ENCODE measurements around the gene LILRB2.
"Not testable (repeated sequence)": the region's sequence is repeated elsewhere in the genome, so short reads cannot be mapped to it uniquely, and the experiment has no call there.

LILRB2 gene

DNA sequence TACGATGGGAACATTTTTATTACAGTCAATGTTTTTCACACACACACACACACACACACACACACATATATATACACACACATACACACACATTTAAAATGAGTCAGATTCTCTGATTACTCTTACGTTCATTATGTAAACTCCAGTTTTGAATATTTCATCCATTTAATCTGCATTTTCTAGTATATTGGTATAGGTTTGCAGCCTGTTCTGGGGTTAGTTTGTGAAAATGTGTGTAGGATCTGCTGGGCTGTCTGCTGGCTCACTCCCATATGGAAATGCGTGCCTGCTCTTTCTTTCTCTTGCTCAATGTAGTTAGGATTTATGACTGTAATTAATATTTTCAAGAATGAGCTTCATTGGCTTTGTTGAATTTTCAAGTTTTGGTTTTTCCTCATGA, 7.1 kb downstream of the LILRB2 start:
- no peak for DNase-seq (ENCODE audit: low read depth in 2 of 2)

DNA sequence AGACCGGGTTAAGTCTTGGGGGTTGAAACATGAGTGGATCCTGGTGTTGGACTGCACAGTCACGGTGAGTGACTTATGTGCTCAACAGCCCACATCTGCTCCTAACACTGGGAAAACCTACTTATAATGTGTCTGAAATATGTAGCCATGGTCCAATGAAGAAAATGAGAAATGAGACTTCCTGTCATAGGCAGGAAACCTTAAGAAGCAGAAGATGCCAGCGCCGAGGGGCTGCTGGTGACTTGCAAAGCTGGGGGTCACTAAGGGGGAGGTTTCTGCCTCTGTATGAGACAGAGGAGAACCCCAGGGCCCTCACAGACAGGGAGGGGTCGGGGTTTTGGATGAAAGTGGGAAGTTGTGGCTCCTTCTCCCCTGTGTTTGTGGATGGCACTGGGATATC, 8.7 kb downstream of the LILRB2 start:
- DNase-seq (ENCODE audit: low read depth in 2 of 2) = not testable (repeated sequence)

DNA sequence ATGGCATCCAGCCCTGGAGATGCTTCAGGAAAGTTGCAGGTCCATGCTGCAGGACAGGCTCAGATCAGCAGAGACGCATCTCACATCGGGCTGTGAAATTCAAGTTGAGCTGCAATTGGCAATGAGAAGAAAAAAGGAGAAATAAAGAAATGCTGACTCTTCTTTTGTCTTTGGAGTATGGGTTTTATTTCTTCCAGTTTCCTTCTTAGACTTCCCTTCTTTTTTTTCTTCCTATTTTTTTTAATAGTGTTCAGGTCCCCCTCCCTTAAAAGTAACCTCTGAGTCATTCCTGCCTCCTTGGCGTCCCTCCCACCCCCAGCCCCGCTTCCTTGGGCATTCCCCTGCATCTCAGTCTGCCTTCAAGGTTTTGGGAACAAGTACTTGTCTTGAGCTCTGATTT, 9.3 kb downstream of the LILRB2 start:
- DNase-seq (ENCODE audit: low read depth in 2 of 2) = not testable (repeated sequence)

DNA sequence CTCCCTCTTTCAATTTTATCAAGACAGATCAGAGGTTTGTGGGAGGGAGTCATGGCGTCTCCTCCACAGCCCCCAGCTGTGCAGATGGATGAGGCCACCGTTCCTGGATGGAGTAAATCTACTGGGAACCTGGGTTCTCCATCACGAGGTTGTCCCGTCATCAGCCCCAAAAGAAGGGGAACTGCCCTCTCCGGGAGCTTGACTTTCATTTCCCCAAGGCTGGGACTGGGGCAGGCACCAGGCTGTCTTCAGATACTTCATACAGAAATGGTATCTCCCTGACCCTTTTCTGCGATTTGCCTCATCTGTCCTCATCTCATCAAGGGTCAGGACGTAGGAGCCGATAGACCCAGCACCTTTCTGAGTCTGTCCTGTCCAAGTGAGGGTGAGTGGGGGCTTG, 9.8 kb downstream of the LILRB2 start:
- no peak for DNase-seq (ENCODE audit: low read depth in 2 of 2)

DNA sequence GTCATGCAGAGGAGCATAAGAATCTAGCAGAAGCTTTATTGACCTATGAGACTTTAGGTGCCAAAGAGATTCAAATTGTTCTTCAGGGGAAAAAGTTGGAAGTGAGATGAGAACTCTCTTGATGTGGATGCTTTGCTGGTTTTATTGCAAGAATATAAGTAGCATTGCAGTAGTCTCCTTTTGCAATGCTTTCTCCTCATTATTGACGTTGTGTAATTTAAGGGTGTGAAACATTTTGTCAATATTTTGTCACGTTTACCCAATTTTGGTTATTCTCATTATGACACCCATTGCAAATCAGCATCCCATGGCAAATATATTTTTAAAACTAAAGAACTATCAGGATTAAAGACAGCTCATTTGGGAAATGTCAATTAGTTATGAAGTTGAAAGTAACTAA, 12.0 kb downstream of the LILRB2 start:
- no peak for DNase-seq (ENCODE audit: low read depth in 2 of 2)

DNA sequence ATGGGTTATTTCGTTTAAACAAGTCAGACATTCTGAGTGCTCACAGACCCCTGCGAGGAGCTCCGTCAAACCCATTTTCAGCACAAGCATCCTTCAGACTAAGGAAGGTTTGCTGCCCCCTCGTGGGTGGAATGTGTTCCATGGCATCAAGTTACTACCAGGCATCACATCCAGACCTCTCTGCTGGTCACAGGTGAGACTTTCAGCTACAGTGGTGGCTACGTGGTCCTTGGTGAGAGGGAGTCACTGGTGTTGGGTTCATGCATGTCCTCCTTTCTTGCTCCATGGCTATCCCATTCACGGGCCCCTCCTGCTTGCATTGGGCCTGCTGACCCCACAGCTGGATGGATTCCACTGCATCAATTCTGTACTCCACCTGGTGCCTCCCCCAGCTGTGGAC, 14.8 kb downstream of the LILRB2 start:
- peak; percentile 47 to 61 for DNase-seq (ENCODE audit: low read depth in 2 of 2)

DNA sequence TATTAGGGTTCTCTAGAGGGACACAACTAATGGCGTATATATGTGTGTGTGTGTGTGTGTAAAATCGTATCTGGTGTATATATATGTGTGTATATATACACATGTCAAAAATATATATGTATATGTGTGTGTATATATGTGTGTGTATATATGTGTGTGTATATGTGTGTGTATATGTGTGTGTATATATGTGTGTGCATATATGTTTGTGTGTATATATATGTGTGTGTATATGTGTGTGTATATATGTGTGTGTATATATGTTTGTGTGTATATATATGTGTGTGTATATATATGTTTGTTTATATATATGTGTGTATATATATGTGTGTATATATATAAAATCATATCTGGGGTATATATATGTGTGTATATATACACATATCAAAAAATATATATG, 18.4 kb downstream of the LILRB2 start:
- no peak for DNase-seq (ENCODE audit: low read depth in 2 of 2)

DNA sequence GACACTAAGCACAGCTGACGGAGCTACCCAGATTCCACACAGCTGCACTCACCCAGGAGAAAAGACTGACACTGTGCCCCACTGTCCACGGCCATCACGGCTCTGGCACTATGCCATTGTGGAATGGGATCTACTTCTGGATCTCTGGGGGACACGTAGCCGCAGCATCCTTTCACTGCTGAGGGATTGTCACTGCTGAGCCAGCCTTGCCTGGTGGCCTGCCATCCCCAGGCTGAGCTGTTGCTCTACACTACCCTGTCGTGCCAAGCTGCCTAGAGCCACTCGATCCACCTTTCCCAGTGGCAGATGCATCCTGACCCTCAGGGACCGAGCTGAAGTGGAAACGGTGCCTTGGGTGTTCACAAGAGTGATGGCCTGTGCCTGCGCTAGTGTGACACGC, 18.8 kb downstream of the LILRB2 start:
- DNase-seq (ENCODE audit: low read depth in 2 of 2) = no peak

DNA sequence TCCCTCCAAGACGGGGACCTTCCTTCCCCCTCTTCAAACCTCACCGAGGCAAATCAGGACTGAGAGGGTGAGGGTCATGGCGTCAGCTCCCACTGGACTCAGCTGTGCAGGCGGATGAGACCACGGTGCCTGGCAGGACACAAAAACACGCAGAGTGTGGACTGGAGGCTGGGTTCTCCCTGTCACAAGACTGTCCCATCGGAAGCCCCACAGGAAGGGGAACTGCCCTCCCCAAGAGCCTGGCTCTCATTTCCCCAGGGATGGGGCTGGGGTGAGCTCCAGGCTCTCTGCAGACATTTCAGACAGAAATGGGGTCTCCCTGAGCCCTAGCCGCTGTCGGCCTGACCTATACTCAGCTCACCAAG, 23.8 kb downstream of the LILRB2 start, which contains the start of gene LILRB5:
LILRB5 (minus strand) TSS at position 158 of the 365 bp plus-strand sequence; CDS start at position 78, 80 bp downstream.
- no peak for DNase-seq (ENCODE audit: low read depth in 2 of 2)

DNA sequence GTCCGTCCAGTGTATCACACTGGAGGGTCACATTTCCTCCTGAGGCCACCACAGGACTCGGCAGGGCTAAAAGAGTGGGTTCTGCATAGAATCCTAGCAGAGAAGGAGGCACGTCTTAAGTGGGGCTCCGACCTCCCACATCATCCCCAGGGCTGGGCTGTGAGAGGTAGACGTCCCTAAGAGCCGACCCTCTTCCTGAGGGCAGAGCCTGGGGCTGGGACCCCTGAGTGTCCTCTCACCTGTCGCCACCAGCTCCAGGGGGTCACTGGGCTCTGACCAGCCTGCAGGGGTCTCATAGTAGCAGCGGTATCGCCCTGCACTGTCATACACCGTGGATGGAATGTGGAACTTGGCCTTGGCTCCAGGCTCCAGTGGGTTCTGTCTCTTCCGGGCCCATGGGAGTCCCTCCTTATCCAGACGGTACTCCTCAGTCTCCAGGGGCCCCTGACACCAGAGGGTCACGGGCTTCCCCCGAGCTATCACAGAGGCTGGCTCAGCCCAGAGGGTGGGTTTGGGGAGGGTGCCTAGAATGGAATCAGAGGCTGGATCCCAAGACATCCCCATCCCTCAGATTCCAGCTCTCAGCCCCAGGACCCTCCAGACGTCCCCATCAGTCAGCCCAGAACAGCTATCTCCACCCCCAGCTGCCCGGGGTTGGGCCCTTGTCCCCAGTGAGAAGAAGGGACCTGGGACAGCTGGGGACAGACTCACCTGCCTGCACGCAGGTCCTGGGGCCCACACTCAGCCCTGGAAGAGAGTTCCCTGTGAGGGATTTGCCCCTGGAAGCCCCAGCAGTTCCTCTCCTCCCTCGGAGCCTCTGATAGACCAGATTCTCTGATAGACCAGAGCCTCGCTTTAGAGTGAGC, 24.4 kb downstream of the LILRB2 start:
- DNase-seq (ENCODE audit: low read depth in 2 of 2) = no peak

DNA sequence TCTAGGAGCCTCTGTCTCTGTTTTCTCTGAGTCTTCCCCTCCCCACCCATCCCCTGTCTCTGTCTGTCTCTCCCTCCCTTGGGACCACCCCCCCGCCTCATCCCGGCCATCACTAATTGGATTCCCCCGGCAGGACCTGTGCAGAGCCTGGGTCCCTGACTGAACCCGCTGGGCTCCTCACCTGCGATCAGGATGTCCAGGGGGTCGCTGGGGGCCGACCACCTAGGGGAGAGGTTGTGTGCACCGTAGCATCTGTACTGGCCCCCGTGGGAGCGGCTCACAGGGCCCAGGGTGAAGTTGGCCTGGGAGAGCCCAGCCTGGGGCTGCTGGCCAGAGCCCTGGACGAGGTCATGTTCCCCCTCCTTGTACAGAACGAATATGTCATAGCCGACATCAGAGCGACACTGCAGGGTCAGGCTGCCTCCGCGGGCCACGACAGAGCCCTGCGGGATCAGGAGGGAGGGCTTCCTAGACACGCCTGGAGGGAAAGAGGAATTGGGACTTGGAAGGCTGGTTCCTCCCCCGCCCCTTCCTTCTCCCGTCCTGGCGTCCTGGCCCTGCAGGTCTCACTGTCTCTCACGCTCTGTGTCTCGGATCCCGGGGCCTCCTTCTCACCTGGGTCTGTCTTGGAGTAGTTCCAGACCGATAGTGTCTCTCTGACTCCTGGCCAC, 25.7 kb downstream of the LILRB2 start:
- DNase-seq (ENCODE audit: low read depth in 2 of 2) = no peak

DNA sequence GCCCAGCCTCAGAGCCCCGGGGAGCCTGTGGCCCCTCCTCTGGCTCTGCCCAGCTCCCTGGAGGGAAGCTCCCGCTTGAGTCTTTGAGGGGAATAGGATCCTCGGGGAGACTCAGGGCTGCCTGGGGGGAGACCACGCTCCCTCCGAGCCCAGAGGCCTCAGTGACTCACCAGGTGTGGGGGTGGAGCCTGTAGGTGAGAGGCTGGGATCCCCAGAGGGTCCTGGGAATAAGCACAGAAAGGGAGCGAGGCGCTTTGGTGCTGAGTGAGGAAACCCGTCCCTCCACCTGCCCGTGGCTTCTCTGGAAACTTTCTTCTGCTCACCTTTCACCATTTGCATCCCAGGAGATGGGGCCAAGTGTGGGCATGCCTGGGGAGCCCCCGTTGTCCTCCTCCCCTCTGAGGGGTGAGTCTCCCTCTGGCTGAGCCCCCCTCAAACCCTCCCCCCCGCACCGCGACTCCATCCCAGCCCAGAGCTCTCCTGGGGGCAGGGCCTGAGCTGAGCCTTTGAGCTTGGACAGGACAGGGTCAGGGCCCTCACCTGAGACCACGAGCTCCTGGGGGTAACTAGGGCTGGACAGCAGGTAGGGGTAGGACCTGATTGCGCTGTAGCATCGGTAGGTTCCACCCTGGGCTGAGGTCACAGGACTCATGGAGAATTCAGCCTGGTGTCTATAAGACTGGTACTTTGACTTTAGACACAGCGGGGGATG, 26.6 kb downstream of the LILRB2 start:
- no peak for DNase-seq (ENCODE audit: low read depth in 2 of 2)

DNA sequence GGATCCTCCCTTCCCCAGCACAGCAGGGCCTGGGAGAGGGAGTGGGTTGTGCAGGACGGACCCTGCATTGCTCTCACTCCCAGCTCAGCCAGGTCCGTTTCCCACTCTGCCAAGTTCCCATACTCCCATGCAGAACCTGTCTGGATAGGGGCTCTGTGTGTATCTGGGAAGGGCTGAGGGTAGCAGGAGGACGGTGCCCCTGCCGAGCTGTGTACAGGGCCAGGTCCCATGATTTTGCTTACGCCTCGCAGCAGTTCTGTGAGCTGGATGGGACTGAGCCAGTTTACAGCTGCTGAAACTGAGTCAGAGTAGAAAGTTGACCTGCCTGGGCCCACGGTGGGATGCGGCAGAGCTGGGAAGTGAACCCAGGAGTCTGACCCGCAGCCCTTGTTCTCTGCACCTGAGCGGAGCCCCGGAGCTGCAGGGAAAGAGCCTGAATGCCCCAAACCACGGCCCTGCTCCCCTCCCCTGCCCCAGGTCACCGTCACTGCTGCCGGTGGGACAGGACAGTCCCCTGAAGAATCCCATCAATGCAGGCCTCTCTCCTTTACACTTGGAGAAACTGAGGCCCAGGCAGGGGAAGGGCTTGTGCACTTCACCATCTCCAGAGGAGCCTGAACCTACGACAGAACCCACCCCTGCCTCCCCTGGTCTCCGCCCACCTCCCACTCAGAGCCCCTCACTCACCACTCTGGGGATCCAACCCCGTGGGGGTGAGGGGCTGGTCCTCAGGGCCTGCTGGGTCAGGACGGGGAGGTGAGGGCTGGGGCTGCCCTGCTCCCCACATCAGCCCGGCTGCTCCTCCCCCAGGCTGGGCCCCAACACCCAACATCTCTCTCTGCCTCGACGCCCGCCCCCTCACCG, 27.3 kb downstream of the LILRB2 start:
- DNase-seq (ENCODE audit: low read depth in 2 of 2) = no peak

DNA sequence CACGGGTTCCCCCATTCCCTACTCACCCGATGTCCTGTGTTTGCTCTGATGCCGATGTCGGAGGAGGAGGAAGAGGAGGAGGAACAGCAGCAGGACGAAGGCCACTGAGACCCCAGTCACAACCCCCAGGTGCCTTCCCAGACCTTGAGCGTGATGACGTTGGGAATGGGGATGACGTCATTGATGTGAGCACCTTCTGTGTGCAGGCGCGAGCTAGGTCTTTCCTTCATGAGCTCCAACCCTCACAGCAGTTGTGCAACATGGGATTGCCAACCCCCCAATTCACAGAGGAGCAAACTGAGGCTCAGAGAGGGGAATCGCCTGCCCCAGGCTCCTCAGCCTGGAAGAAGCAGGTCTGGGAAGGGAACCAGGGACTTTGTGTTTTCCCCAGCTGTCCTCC, 28.1 kb downstream of the LILRB2 start:
- no peak for DNase-seq (ENCODE audit: low read depth in 2 of 2)

DNA sequence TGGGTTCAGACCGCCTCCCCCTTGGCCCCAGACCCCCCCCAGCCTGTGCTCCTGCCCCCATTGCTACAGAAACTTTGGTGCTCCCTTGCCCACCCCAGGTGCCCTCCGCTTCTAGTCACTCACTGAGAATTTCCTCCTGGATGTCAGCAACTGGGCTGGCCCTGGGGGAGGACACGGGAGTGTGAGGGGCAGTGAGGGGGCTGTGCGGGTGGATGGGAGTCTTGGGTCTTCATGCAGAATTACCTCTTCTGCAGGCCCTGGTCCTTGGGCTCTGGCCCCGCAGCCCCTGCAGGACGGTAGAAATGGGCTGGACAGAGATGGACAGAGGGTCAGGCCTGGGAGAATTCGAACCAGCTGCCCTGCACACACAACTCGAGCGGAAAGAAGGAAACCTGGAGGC, 28.7 kb downstream of the LILRB2 start:
- DNase-seq (ENCODE audit: low read depth in 2 of 2) = no peak

DNA sequence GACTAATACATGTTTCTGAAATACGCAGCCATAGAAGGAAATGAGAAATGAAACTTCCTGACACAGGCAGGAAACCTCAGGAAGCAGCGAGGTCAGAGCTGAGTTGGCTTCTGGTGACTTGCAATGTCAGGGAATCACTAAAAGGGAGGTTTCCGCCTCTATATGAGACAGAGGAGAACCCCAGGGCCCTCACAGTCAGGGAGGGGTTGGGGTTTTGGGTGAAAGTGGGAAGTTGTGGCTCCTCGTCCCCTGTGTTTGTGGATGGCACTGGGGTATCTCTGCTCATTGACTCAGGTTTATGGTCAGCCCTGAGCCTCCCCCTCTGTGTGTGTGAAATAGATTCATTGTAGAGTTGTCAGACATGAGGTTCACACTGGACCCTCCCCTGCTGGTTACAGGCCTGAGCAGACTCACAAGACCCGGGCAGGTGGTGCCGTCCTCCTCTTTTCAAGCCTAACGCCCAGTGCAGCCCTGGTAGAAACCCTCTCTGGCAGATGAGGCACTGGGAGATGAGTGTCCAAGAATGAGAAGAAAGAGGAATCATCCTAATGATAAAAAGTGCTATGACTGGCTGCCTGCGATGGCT, 32.8 kb downstream of the LILRB2 start:
- no peak for DNase-seq (ENCODE audit: low read depth in 2 of 2)

DNA sequence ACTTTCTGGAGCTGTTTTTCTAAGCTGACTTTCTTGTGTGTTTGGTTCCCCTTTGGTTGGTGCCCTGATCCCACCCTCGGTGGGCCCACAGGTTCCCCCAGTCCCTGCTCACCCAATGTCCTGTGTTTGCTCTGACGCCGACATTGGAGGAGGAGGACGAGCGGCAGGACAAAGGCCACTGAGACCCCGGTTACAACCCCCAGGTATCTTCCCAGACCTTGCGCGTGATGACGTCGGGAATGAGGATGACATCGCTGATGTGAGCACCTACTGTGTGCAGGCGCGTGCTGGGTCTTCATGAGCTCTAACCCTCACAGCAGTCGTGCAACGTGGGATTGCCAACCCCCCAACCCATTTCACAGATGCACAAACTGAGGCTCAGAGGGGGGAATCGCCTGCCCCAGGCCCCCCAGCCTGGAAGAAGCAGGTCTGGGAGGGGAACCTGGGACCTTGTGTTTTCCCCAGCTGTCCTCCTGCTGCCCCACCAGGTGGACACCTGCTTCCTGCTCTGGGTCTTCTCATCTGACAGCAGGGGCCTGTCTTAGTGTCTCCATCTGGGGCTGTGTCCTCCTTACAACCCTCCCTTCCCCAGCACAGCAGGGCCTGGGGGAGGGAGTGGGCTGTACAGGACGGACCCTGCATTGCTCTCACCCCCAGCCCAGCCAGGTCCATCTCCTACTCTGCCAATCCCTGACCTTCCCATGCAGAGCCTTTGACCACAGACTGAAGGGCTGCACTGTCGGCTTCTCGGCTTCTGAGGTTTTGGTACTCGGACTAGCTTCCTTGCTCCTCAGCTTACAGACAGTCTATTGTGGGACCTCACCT, 33.6 kb downstream of the LILRB2 start:
- no peak for DNase-seq (ENCODE audit: low read depth in 2 of 2)

DNA sequence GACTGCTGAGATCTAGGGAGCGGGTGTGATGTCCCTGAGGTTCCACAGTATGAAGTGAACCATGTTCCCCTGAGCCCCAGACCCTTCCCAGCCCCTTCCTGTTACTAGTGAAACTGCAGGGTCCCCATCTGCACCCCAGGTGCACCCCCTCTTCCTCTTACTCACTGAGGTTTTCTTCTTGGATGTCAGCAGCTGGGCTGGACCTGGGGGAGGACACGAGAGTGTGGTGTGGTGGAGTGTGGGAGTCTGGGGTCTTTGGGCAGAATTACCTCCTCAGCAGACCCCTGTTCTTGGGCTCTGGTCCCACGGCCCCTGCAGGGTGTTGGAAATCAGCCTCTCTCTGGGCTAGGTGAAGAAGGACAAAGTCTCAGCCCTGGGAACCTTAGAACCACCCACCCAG, 35.0 kb downstream of the LILRB2 start:
- DNase-seq (ENCODE audit: low read depth in 2 of 2) = no peak

DNA sequence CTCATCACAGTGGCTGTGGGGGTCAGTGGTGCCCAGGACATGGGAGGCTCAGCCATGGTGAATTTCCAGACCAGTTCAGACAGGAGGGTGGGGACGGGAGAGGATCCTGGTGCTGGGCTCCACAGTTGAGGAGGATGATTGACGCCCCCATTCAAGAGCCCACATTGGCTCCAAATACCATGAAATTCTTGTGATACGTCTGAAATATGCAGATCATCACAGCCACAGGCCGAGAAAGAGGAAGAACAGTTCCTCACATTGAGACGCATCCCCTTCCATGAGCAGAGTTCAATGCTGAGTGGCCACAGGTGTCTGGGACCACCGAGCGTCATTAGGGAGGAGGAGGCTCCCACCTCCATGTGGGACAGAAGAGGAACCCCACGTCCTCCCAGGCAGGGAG, 37.1 kb downstream of the LILRB2 start:
- DNase-seq (ENCODE audit: low read depth in 2 of 2) = not testable (repeated sequence)

DNA sequence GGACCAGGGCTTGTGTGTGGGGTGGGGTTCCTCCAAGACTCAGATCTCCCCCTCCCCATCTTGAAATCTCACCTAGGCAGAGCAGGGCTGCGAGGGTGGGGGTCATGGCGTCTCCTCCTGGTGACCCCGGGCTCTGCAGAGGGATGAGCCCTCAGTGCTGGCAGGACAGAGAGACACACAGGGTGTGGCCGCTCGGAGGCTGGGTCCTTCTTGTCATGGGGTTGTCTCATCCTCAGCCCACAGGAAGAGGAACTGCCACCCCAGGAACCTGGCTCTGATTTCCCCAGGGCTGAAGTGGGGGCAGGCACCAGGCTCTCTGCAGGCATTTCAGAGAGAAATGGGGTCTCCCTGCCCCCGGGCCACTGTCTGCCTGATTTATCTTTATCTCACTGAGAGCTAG, 38.3 kb downstream of the LILRB2 start, which contains the start of gene LILRA6:
LILRA6 (minus strand) TSS at position 145 of the 400 bp plus-strand sequence.
- DNase-seq (ENCODE audit: low read depth in 2 of 2) = not testable (repeated sequence)

Measured in stimulated activated CD4-positive, alpha-beta T cell treated with anti-CD3 and anti-CD28 coated beads, Interleukin-1b, Interleukin-23, amount 100 ng/mL, for 4 hours (primary cell).